HepG2 (cell line): ENCODE results near the gene TANGO6.

ENCODE experiments used
- ASH2L ChIP-seq: fragments of 300-600, 200-600 bp; sonication (generic); IDR thresholded peaks from 2 replicates; pipeline ENCODE4 v1.7.0; 2017; ENCODE audit warnings: low read depth, mild to moderate bottlenecking, moderate library complexity, mixed read lengths, low read length; ENCODE audit not compliant: insufficient read length
- ATRX ChIP-seq: sonication (generic); formaldehyde crosslinking; IDR thresholded peaks from 2 replicates; pipeline ENCODE4 v1.4.0; 2020; ENCODE audit warnings: missing genetic modification reagents, borderline replicate concordance
- BHLHE40 ChIP-seq: IDR thresholded peaks from 2 replicates; pipeline ENCODE4 v1.6.1; 2011; ENCODE audit warnings: low read length, improper control_type of control experiment
- FOXP1 ChIP-seq, 2 experiments: fragments of 450-650 bp in 1 of 2; IDR thresholded peaks; 2 replicates each; pipeline ENCODE4 v1.6.1; 2017 to 2018; ENCODE audit warnings: antibody characterized with exemption in 1 of 2
- KDM1A ChIP-seq: IDR thresholded peaks from 2 replicates; pipeline ENCODE4 v1.6.1; 2016; ENCODE audit warnings: missing compliant biosample characterization
- MLLT10 ChIP-seq: sonication (generic); formaldehyde crosslinking; IDR thresholded peaks from 2 replicates; pipeline ENCODE4 v1.4.0; 2020; ENCODE audit warnings: missing genetic modification reagents
- SMC3 ChIP-seq: IDR thresholded peaks from 2 replicates; pipeline ENCODE4 v1.6.1; 2011; ENCODE audit warnings: low read length, improper control_type of control experiment
- WIZ ChIP-seq: sonication (generic); formaldehyde crosslinking; IDR thresholded peaks from 2 replicates; pipeline ENCODE4 v1.5.1; 2020; ENCODE audit warnings: mild to moderate bottlenecking, missing genetic modification reagents
- ZBTB38 ChIP-seq: sonication (generic); formaldehyde crosslinking; IDR thresholded peaks from 2 replicates; pipeline ENCODE4 v1.5.1; 2020; ENCODE audit warnings: mild to moderate bottlenecking, missing genetic modification reagents
- ZNF816 ChIP-seq: sonication (generic); formaldehyde crosslinking; IDR thresholded peaks from 2 replicates; pipeline ENCODE4 v1.8.0; 2022; ENCODE audit warnings: missing genetic modification reagents, mild to moderate bottlenecking, borderline replicate concordance
- ZNF83 ChIP-seq: sonication (generic); formaldehyde crosslinking; IDR thresholded peaks from 2 replicates; pipeline ENCODE4 v1.4.0; 2020; ENCODE audit warnings: missing genetic modification reagents, mild to moderate bottlenecking, borderline replicate concordance
- TF ChIP-seq, protein P1 (sequence below): sonication (generic); formaldehyde crosslinking; IDR thresholded peaks from 2 replicates; pipeline ENCODE4 v1.8.0; 2022; ENCODE audit warnings: mild to moderate bottlenecking, missing genetic modification reagents
- TF ChIP-seq, protein P2 (sequence below): sonication (generic); formaldehyde crosslinking; IDR thresholded peaks from 2 replicates; pipeline ENCODE4 v1.4.0; 2020; ENCODE audit warnings: missing genetic modification reagents, borderline replicate concordance
- TF ChIP-seq, protein P3 (sequence below): sonication (generic); formaldehyde crosslinking; IDR thresholded peaks from 2 replicates; pipeline ENCODE4 v1.5.0; 2020; ENCODE audit warnings: mild to moderate bottlenecking, missing genetic modification reagents, moderate library complexity

DNA sequence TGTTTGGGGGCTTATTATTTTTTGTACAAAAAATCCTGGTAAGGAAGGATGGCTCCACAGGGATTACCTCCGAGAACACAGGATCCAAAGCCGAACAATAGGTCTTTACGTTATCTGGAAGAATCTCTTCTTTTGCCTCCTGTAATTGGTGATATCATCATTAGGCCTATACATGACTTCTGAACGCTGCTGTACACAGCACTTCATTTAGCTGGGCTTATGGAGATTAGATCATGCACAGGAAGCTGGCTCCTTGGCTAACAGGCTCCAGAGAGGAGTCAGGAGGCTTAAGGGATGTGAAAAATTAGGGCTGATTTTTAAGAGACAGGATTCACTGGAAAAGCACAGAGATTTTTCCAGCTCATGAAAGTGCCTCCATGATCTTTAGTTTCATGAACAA lies 54.7 kb downstream of the TANGO6 start:
- TF ChIP-seq BHLHE40 (no peak), ZNF83 (CRISPR knock-in tag) (no peak), SMC3 (no peak), ATRX (CRISPR knock-in tag) (no peak), MLLT10 (CRISPR knock-in tag) (no peak), FOXP1 (IDR thresholded peaks at IDR 0.05) (no peak), FOXP1 (CRISPR knock-in tag; IDR thresholded peaks at IDR 0.05) (no peak), KDM1A (CRISPR knock-in tag) (no peak), ZBTB38 (CRISPR knock-in tag) (no peak), WIZ (CRISPR knock-in tag) (no peak), ASH2L (no peak), ZNF816 (CRISPR knock-in tag) (no peak)
- TF ChIP-seq, protein P1, sequence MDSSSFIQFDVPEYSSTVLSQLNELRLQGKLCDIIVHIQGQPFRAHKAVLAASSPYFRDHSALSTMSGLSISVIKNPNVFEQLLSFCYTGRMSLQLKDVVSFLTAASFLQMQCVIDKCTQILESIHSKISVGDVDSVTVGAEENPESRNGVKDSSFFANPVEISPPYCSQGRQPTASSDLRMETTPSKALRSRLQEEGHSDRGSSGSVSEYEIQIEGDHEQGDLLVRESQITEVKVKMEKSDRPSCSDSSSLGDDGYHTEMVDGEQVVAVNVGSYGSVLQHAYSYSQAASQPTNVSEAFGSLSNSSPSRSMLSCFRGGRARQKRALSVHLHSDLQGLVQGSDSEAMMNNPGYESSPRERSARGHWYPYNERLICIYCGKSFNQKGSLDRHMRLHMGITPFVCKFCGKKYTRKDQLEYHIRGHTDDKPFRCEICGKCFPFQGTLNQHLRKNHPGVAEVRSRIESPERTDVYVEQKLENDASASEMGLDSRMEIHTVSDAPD (CRISPR knock-in tag), result no peak
- TF ChIP-seq, protein P2, sequence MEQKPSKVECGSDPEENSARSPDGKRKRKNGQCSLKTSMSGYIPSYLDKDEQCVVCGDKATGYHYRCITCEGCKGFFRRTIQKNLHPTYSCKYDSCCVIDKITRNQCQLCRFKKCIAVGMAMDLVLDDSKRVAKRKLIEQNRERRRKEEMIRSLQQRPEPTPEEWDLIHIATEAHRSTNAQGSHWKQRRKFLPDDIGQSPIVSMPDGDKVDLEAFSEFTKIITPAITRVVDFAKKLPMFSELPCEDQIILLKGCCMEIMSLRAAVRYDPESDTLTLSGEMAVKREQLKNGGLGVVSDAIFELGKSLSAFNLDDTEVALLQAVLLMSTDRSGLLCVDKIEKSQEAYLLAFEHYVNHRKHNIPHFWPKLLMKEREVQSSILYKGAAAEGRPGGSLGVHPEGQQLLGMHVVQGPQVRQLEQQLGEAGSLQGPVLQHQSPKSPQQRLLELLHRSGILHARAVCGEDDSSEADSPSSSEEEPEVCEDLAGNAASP (CRISPR knock-in tag), result no peak
- TF ChIP-seq, protein P3, sequence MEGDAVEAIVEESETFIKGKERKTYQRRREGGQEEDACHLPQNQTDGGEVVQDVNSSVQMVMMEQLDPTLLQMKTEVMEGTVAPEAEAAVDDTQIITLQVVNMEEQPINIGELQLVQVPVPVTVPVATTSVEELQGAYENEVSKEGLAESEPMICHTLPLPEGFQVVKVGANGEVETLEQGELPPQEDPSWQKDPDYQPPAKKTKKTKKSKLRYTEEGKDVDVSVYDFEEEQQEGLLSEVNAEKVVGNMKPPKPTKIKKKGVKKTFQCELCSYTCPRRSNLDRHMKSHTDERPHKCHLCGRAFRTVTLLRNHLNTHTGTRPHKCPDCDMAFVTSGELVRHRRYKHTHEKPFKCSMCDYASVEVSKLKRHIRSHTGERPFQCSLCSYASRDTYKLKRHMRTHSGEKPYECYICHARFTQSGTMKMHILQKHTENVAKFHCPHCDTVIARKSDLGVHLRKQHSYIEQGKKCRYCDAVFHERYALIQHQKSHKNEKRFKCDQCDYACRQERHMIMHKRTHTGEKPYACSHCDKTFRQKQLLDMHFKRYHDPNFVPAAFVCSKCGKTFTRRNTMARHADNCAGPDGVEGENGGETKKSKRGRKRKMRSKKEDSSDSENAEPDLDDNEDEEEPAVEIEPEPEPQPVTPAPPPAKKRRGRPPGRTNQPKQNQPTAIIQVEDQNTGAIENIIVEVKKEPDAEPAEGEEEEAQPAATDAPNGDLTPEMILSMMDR (CRISPR knock-in tag), result no peak
